Stimulated activated CD4-positive, alpha-beta T cell treated with anti-CD3 and anti-CD28 coated beads, Interleukin-15, amount 100 ng/mL, for 1 hour (primary cell): Measurements from ENCODE around the gene RSPO4.

Source experiments
- DNase-seq, 2 donors: peaks; one replicate each; pipeline ENCODE4 v3.0.0-alpha.2; 2020; ENCODE audit warnings: low read depth in 1 of 2, low spot score in 1 of 2

The RSPO4 gene

GRCh38 chr20:971346-971745 is 30.8 kb downstream of the RSPO4 start:
- DNase-seq, result no peak

DNA sequence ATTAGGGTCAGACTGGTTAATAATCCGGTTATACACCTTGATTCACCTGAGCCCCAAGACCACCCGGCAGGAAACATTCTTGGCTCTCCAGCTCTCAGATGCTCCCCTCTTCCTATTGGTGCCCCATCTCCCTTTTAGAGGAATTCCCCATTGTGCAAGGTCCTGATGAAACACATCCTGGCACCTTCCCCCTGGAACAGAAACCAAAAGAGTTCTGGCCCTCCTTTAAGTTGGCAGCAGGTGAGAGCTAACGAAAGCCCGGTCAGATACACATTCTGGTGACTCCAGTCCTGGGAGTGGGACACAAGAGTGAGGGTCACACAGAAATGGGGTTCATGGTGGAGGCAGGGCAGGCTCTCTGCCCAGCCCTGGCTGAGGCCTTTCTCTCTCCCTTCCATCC is 32.2 kb downstream of the RSPO4 start:
- DNase-seq, result no peak

- no peak for DNase-seq
These were observed 34.0 kb downstream of the RSPO4 start for GRCh38 chr20:967796-968742.

- no peak for DNase-seq
These were observed 36.2 kb downstream of the RSPO4 start for GRCh38 chr20:965956-966355.

DNA sequence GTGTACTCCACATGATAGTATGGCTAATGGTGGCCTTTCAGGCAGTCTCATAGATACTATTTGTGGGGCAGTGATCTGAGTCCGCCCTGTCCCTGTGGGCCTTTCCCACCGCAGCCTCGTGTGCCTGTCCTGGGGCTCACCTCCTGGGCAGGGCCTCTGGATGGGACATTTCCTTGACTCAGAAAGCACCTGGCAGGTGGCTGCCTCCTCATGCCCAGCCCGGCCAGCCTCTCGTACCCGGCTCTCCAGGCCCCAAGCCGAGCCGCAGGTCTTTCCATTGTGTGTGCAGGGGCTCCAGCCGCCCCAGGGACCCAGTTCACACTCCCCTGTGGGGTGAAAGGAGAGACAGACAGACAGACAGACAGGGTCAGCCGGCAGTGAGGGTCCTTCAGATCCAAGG is 38.3 kb downstream of the RSPO4 start:
- no peak for DNase-seq

DNA sequence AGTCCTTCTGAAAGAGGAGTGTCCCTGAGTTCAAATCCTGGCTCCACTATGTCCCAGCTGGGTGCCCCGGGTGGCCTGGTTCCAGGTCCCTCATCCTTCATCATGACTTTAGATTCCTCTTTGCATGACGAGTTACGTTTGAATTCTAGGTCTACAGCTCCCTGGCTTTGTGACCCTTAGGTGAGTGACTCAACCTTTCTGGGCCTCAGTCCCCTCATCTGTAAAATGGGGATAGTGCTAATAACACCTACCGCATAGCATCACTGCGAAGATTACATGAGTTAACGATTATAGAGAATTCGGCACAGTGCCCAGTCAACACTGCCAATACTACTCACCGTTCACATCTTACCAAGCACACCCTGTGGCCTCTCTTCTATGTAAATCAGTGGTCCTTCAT is 39.4 kb downstream of the RSPO4 start:
- DNase-seq, result no peak

DNA sequence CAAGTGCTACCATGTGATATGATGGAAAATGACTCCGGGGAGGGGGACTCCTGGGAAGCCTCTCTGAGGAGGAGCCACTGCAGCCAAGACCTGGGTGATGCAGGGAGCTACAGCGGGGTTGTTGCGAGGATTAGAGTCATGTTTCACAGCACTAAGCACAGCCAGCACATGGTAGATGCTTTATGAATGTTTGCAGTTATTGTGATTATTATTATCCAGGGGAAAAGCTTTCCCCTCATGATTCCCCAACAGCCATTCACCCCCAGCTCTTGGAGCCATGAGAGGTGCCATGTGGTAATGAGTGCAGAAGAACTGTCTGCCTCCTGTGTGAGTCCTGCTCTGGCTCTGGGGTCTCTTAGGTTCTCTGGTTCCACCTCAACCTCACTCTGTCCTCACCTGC is 39.9 kb downstream of the RSPO4 start:
- DNase-seq, result no peak

GRCh38 chr20:961768-962167 is 40.3 kb downstream of the RSPO4 start:
- no peak for DNase-seq

- DNase-seq, result no peak
These were observed 42.0 kb downstream of the RSPO4 start for GRCh38 chr20:959996-960615.

DNA sequence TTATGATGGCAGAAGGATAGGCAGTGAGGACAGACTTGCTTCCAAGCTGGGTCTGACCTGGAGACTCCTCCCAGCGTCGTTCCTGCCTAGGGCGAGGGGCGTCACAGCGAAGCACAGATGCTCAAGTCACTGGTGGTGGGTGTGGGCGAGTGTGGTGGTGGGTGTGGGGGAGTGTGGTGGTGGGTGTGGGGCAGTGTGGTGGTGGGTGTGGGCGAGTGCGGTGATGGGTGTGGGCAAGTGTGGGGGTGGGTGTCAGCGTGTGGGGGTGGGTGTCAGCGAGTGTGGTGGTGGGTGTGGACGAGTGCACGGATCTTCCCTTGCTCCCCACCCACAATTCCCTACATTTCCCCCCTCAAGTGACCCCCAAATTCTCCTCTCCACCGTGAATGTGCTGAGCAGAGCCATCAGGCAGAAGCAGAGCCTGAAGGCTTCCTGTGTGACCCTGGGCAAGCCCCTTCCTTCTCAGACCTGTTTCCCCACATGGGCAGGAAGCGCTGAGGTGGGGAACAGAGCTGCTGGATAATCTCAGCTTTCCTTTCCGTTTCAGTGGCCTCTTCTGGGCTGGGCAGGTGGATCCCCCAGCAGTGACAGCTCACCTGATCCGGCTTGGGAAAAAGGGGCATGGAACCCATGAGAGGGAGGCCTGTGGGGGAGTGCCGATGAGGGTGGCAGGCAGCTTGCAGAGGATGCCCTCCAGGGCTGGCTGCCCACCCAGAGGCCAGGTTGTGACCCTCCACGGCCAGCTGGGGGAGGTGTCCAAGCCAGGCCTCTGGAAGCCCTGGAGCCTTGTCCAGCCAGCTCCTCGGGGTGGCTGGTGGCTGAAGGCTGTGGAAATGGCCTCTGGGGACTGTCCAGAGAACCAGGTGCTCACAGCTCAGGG is 42.9 kb downstream of the RSPO4 start:
- no peak for DNase-seq

- DNase-seq, result no peak
These were observed 44.6 kb downstream of the RSPO4 start for GRCh38 chr20:957544-957943.

DNA sequence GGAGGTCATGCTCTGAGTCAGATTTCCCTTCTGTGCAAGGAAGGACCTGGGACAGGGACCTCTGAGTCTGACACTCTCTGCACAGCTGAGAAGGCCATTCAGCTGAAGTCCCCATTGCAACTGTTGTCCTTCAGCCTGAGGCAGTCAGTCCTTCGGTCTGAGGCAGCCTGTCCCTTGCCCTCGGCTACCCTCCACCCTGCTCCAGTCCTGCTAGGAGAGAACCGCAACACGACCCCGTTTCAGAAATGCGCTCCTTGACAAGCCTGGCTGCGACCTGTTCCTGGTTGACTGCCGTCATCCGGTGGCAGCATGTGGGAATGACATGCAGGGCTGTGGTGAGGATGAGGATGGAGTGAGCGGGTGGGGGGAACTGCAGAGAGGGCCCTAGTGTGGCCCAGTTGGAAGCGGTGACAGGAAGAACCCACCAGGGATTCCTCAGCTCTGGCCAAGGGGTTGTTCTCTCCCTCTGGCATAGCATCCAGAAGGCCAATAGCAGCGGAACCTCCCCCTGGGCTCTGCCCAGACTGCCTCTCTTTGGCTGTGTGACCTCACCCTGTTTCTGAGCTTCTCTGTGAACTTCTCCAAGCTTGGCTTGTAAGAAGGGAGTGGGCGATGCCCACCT is 45.7 kb downstream of the RSPO4 start:
- DNase-seq, result peak; percentile 34 to 64

- DNase-seq, result no peak
These were observed 46.5 kb downstream of the RSPO4 start for GRCh38 chr20:955656-956055.

DNA sequence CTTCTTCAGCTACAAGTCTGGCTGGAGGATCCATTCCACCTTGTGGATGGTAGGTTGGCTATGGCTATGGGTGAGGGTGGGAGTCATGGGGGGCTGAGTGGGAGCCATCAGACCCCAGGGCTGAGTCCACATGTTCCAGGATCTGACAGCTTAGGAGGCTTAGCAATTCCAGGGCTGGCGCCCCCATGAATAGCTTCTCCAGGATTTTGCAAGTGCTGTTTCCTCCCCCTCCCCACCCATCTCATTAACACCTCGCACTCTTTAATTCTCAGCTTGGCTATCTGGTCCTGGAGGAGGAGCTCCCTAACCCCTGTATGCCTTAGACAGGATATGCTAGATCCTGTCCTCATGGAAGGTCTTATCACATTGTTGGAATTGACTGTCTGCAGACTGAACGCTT is 47.0 kb downstream of the RSPO4 start:
- no peak for DNase-seq

DNA sequence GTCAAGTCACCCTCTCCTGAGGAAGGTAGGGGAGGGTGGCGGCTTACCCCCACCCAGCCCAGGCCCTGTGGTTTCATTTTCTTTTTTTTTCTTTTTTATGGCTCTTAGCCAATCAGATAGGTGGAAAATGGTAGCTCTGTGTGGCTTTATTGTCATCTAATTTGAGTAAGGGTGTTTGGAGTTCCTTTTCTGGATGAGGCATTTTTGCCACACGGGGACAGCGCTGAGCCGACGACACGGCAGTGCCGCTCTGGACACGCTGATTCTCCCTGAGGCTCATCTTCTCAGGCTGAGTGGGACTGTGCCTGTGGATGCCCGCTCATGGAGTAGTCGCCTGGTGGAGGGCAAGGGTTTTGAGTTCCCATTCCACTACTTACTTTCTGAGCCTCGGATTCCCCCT is 48.4 kb downstream of the RSPO4 start:
- DNase-seq, result no peak

GRCh38 chr20:952196-952795 is 49.8 kb downstream of the RSPO4 start:
- no peak for DNase-seq

- no peak for DNase-seq
These were observed 50.5 kb downstream of the RSPO4 start for GRCh38 chr20:951384-952169.

DNA sequence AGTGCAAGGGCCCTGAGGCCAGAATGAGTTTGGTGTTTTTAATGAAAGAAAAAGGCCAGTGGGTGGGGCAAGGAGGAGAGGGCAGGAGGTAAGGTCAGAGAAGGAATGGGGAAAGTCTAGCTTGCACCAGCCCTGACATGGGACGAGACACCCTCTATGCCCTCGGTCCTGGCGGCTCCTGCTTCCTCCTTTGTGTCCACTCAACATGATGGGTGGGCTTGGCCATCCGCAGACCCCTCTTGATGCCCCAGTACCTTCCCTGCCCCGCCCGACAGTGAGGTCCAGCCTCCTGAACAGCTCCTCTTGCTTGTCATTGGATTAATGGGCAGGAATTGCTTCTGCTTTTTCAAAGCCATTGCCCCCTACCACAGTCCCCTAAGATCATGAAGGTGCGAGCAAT is 52.4 kb downstream of the RSPO4 start:
- DNase-seq, result no peak

DNA sequence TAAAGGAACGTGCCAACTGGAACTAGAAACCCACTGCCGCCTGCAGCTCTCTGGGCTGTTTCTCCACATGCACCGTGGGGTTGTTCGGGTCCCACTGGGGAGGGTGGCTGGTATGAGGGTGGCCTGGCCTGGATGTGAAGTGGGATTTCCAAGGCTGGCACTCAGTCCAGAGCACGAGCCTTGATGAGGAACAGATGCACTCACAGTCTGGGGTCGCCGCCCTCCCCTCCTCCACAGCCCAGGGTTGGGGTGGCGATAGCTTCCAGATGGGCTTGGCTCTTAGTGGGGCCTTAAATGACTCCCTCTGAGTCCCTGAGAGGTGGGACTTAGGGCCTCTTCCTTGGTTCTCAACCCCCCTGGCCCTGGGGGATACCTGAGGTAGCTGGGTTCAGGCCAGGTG is 55.3 kb downstream of the RSPO4 start:
- no peak for DNase-seq

GRCh38 chr20:945841-946240 is 56.3 kb downstream of the RSPO4 start:
- no peak for DNase-seq
